HG02870 (cell line): ENCODE results near the gene ENTPD6.

Experiments
- ATAC-seq: cut with Tn5 transposase; IDR thresholded peaks from one replicate; pipeline ENCODE4 v1.9.1; 2021; ENCODE audit warnings: mild to moderate bottlenecking, moderate library complexity; ENCODE audit not compliant: unreplicated experiment

ENTPD6 gene

DNA sequence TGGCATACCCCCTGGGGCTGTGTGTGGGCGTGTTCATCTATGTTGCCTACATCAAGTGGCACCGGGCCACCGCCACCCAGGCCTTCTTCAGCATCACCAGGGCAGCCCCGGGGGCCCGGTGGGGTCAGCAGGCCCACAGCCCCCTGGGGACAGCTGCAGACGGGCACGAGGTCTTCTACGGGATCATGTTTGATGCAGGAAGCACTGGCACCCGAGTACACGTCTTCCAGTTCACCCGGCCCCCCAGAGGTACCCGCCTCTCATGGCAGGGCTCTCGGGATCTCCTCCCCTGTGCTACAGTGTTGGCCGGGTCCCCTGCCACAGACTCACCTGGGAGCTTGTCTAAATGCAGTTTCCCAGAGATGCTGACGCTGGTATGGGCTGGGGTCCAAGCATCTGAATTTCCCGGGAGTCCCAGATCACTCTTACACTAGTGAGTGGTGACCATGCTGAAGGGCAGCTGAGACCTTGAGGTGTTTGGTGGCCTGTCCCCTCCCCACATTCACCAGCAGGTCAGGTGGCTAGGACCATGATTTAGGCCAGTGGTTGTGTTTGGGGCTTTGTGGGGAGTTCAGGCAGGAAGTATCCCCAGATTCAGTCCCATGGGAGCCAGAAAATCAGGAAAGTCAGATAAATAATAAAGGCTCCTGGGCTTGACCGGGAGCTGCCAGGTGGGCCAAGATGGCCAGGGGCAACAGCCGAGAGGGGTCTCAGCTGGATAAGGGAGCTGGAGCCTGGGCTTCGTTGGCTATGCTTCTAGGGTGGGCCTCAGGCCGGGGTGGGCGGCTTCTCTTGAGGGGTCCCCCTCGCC is 11.8 kb downstream of the ENTPD6 start:
- no peak for ATAC-seq

GRCh38 chr20:25207960-25208534 is 12.5 kb downstream of the ENTPD6 start:
- no peak for ATAC-seq

DNA sequence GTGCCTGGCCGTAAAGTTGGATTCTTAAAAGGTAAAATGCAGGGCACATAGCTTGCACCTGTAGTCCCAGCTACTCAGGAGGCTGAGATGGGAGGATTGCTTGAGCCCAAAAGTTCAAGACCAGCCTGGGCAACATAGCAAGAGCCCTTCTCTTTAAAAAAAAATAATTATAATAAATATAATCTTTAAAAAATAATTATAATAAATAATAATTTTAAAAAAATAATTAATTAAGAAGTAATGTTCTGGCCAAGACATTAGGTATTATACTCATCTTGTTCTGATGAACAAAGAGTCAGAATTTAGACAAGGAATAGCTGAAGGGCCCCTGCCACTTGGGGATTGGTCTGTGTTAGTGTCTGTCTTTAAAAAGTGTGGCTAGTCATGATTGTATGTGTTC is 13.9 kb downstream of the ENTPD6 start:
- no peak for ATAC-seq

DNA sequence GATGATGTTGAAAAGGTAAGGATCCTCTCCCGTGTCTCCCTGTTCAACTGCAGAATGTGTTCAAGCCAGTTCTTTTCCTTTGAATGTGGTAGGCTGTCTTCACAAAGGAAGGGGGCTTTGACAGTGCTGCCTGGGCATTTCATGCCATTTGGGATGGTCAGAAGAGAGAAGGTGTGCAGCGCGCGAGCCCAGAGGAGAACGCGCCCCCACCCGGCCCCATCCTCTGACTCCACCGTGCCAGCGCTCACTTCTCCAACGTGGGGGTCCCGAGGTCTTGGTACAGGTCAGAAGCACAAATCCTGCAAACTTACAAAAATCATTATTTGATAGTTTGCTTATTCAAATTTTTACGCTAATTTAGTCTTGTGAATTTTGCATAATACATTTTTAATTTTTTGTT is 14.4 kb downstream of the ENTPD6 start:
- no peak for ATAC-seq

DNA sequence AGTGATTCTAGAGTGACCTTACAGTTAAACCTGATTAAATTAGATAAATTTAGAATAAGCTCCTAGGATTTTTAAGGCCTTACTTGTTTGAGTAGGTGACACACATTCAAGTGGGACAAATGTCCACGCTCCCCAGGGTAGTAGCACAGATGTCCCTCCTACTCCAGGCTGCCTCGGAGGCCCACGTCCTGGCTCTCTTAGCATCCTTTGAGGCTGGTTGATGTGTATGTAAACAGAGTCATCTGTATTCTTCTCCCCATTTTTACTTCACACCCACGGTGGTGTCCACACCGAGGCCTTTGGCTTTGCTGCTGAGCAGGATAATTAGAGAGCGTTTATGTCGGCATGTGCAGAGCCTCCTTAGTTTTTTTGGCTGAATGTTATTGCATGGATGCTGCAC is 15.8 kb downstream of the ENTPD6 start:
- ATAC-seq: no peak

GRCh38 chr20:25212242-25212641 is 16.7 kb downstream of the ENTPD6 start:
- ATAC-seq: no peak

DNA sequence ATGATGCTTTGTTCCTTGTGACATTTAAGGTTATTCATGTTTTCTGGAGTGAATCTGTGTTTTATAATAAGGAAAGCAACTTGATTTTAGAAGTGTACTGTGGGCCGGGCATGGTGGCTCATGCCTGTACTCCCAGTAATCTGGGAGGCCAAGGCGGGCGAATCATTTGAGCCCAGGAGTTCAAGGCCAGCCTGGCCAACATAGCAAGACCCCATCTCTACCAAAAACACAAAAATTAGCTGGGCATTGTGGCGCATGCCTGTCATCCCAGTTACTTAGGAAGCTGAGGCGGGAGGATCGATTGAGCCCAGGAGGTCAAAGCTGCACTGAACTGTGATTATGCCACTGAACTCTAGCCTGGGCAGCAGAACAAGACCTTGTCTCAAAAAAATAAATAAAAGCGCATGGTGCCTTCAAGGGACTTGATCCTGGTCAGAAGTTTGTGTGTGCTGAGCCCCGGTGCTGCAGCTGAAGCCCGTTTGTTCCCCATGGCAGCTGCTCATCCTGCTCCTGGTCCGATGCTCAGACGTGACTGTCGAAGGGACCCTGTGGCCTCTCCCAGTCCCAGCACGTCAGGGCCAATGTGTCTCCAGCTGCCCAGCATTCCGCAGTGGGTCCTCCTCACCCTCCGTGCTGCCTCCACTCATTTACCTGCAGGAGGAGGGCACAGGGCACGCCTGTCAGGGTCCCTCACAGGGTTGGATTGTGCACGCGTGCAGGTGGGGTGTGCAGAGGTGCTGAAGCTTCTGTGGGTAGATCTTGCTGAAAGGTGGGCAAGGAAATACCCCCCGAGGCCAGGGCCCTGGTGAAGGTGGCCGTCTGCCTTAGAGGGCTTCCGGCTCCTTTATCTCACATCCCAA is 18.3 kb downstream of the ENTPD6 start:
- no peak for ATAC-seq

DNA sequence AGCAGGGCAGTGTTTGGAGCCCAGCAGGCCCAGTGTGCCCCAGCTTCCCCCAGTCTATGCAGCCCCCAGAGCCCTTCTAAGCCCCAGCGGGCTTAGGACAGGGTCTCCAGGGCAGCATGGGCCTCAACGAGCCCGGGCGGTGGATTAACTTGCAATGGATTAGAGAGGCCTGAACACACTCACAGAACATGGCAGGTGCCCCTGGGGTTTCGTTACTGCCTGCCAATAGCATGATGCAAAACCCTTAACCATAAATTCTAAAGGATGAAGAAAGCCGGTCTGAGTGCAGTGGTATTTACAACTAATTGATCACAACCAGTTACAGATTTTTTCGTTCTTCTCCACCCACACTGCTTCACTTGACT is 18.9 kb downstream of the ENTPD6 start:
- no peak for ATAC-seq

DNA sequence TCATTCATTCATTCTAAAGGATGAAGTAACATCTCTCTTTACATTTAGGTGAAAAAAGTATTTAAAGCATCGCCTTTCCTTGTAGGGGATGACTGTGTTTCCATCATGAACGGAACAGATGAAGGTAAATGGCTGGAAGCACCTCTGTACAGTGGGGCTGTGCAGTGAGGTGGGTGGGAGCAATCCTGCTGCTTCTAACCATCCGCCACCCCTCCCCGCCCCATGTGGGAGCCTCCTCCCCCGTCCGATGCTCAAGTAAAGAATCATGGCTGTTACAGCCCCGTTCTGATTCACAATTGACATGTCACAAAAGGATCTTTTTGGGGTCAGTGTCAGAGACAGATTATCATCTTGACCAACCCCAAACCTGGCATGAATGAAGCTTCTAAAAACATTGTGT is 19.3 kb downstream of the ENTPD6 start:
- no peak for ATAC-seq

- no peak for ATAC-seq
These were observed 20.0 kb downstream of the ENTPD6 start for GRCh38 chr20:25215521-25215920.

GRCh38 chr20:25216199-25216945 is 20.9 kb downstream of the ENTPD6 start:
- no peak for ATAC-seq

DNA sequence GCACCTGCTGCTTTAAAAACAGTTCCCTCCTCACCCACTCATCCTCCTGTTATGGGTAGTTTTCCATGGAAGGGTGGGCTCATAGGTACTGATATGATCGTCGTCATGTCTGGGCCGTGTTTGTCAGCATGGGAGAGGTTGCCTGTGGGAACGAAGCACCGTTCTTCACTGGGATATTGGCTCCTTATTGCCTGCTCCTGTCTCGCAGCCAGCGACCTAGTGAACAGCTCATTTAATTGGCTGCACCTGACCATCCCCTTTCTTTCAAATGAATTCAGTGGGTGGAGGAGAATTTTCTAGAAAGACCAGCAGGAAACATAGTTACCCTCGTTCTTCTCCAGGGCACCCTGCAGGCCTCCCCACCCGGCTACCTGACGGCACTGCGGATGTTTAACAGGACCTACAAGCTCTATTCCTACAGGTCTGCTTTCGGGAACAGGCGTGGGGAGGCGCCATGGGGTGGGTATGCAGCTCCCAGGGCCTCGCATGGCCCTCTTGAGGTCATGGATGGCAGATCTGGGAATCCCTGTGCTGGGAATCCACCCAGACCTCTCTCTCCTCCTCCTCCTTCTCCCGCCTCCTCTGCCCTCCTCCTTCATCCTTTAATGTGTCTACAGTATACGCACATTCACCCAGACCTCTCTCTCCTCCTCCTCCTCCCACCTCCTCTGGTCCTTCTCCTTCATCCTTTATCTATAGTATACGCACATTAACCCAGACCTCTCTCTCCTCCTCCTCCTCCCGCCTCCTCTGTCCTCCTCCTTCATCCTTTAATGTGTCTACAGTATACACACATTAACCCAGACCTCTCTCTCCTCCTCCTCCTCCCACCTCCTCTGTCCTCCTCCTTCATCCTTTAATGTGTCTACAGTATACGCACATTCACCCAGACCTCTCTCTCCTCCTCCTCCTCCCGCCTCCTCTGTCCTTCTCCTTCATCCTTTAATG is 21.9 kb downstream of the ENTPD6 start:
- ATAC-seq: no peak

- ATAC-seq: no peak
These were observed 22.6 kb downstream of the ENTPD6 start for GRCh38 chr20:25218109-25218486.

- no peak for ATAC-seq
These were observed 23.0 kb downstream of the ENTPD6 start for GRCh38 chr20:25218492-25218891.

DNA sequence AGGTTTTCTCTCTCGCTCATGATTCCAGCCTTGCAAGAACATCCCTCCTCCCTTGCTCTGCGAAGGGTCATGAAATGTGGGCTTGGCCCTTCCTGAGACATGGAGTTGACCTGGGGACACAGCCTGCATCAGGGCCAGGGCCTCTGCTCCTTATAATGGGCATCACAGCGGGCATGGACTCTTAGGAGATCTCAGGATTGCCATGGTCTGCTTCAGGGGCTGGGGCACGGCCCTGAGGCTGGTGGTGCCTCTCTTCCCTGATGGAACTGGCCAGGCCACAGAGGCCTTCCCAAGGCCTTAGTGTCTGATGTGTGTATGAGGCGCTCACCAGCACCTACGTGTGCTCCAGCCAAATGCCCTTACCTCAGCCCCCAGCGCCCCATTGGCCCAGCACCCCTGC is 23.9 kb downstream of the ENTPD6 start:
- ATAC-seq: no peak

GRCh38 chr20:25220021-25220730 is 24.7 kb downstream of the ENTPD6 start:
- ATAC-seq: no peak

- ATAC-seq: no peak
These were observed 25.5 kb downstream of the ENTPD6 start for GRCh38 chr20:25220810-25221591.

GRCh38 chr20:25221592-25222460 is 26.3 kb downstream of the ENTPD6 start:
- no peak for ATAC-seq
